GM13977 (cell line): ENCODE results near the gene RAD51B.
A peak's percentile ranks its signal among the peaks of the same experiment; 100 is the strongest.

Experiments
- DNase-seq: peaks from one replicate; pipeline ENCODE4 v3.0.0; 2012; ENCODE audit warnings: low spot score
- CTCF ChIP-seq: IDR thresholded peaks from 2 replicates; pipeline ENCODE4 v1.5.1; 2012; ENCODE audit warnings: mild to moderate bottlenecking, control low read depth; ENCODE audit not compliant: insufficient read depth; ENCODE audit errors: extremely low read depth, missing control alignments
- in situ Hi-C: fragments of 300-500 bp; cut with MboI; formaldehyde crosslinking; loops from one replicate; pipeline ENCODE4 v1.12.0; 2022; ENCODE audit warnings: low sequenced_read_pairs, low pct_unique_long_range_greater_than_20kb, mixed read lengths, inconsistent platforms; ENCODE audit not compliant: unreplicated experiment

Gene RAD51B

DNA sequence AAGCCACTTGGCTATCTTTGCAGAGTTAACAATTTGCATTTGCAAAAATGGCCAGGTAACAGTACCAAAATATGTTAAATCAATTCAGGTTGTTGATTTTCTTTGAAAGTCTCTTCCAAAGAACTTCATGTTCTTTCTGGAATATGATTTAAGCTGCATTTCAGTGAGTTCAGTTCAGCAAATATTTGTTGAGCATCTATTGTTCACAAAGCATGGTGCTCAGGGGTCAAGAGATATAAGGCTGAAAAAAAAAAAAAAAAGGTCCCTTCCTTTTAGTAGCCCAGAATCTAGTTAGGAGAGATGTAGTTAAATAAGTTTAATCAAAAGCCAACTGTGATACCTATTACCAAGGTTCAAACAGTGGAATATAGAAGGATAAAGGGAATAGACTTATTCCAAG lies 656.2 kb downstream of the RAD51B start:
- DNase-seq: no peak
- TF ChIP-seq CTCF: no peak

DNA sequence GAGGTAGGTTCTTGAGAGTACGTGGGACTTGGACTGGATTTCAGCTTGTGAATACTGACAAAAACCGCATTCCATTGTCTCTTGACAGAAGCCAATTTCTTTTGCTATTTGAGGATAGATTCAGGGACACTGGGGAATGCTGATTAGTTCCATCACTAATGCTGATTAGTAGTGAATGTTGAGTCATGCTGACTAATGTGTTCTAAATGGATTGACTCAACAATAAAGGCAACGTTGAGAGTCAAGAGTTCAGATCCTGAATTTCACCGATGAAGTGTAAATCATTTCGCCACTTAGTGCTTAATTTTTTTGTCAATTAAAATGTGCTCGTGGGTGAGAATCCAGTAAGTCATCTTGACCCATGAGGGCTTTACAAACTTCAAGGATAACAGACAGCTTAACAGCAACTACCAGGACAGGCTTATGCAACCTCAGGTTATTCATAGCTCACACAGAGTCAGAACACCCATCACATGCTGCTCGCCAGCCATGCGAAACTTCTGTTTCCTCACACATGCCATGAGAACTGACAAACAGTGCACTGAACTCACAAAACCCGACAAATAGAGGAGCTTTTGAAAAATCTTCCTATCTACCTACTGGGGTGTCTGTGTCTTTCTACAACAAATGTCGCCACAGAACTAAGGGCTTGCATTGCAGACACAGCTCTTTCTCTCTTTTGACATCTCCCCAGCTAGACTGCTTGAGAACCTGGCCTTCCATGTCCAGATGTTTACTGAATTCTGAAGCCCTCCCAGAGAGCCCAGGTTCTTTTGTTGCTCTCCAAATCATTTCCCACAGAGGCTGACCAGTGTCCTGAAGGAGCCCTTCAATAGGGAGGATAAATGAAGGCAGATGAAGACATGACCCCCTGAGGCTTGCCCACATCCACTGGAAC lies 656.9 kb downstream of the RAD51B start:
- peak; percentile 40 for DNase-seq
- in situ Hi-C loops: no loop called here
- no peak for TF ChIP-seq CTCF

More for the DNA sequence above, 656.2 kb downstream of the RAD51B start:
- in situ Hi-C loops: no loop called here

GRCh38 chr14:68477110-68477455 lies 657.5 kb downstream of the RAD51B start:
- no peak for TF ChIP-seq CTCF
- DNase-seq: no peak
- in situ Hi-C loops: no loop called here

DNA sequence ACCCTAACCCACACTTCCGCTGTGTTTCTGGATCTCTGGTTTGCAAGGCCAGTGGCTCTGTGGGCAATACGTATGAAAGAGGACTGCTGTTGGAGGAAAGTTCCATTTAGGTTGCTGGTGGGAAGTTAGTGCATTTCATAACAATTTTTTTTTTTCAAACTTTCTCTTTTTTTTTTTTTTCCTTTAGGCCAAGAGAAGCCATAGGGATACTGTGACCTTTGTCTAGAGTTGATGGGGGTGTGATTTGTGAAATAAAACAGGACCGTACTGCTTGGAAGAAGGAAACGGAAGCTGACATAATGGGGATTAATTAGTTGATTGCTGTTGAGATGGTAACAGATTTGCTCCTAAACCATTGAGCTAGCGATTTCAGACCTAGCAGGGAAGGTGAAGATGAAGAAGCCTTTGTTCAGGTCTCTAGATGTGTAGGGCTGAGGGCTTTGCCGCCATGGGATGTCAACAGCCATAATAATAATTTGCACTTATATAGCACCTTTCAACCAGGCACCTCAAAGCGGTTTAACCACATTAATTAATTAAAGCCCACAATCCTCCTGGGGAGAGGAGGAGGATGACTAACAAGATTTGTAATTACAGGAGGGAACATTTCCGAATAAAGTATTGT lies 658.0 kb downstream of the RAD51B start:
- DNase-seq: no peak
- in situ Hi-C loops: no loop called here
- TF ChIP-seq CTCF: no peak

GRCh38 chr14:68479247-68479646 lies 659.7 kb downstream of the RAD51B start:
- no peak for DNase-seq
- in situ Hi-C loops: no loop called here
- TF ChIP-seq CTCF: no peak

DNA sequence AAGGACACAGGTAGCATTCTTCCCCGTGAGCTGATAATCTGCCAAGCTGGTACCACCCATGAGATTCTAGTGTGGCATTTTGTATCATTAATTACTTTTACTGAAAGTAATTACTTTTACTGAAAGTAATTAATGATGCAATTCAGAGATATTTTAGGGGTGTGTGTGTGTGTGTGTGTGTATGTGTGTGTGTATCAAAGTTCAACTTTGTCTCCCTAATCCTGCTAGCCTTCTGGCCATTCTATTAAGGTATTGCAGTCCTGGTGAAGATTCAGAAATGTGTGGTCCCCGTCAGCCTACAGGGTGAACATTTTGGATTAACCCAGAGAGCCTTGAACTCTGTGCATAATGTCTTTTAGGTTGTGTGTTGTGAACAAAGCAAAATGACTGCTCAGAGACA lies 662.4 kb downstream of the RAD51B start:
- no peak for DNase-seq
- no peak for TF ChIP-seq CTCF
- in situ Hi-C loops: no loop called here
